ENCODE measurements around the gene SLC41A2. TPM values are rescaled to one million over a fixed set of nuclear protein-coding genes. Genes with fewer than 3 reads are reported as not detected.
"Not testable (repeated sequence)": the region's sequence is repeated elsewhere in the genome, so short reads cannot be mapped to it uniquely, and the experiment has no call there.

Gene SLC41A2
- total and polyA plus RNA-seq, 10 donors, result 1.1 to 21.1 (median 12.1) TPM

DNA sequence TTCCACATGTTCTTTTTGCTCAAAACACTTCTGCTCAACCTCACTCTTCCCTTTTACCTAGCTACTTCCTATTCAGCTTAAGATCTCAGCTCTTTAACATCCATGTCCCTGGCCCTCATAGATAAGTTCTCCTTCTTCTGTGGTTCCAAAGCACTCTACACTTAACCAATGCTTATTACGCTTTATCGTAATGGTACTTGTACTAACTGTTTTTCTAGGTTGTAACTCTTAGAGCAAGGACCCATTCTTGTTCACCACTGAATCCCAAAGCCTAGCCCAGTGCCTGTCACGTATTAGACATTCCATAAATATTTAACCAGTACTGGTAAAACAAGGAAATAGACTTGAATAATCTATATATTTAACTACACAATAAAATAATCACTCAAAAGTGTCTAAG lies 5.3 kb downstream of the SLC41A2 start:
- Histone ChIP-seq H3K9me3 (no peaks in the 10 kb centered on the region), H3K27me3 (replicated peaks in 1 of 7) (peaks cover 0 to 6% (median 0%) of the 10 kb centered on the region in 7 donors), H3K36me3 (no peaks in the 10 kb centered on the region), H3K27ac (no peak overlapping the region), H3K4me1 (peaks cover 0 to 15% (median 5%) of the 10 kb centered on the region in 6 donors), H3K4me3 (no peak overlapping the region)
- intact Hi-C loops (cut with DNase I; ENCODE audit: low total_unique reads), result no loop called here
- DNase-seq, result no peak
- 91 to 99% (median 95%) methylated on average over 3 of the region's 3 CpGs for WGBS, 5 donors
- TF ChIP-seq POLR2AphosphoS5 (IDR thresholded peaks at IDR 0.05) (no peak), POLR2A (IDR thresholded peaks at IDR 0.05) (no peak)
- TF ChIP-seq, protein P1, sequence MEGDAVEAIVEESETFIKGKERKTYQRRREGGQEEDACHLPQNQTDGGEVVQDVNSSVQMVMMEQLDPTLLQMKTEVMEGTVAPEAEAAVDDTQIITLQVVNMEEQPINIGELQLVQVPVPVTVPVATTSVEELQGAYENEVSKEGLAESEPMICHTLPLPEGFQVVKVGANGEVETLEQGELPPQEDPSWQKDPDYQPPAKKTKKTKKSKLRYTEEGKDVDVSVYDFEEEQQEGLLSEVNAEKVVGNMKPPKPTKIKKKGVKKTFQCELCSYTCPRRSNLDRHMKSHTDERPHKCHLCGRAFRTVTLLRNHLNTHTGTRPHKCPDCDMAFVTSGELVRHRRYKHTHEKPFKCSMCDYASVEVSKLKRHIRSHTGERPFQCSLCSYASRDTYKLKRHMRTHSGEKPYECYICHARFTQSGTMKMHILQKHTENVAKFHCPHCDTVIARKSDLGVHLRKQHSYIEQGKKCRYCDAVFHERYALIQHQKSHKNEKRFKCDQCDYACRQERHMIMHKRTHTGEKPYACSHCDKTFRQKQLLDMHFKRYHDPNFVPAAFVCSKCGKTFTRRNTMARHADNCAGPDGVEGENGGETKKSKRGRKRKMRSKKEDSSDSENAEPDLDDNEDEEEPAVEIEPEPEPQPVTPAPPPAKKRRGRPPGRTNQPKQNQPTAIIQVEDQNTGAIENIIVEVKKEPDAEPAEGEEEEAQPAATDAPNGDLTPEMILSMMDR (IDR thresholded peaks at IDR 0.05 in 8 of 11, conservative IDR thresholded peaks at IDR 0.05 in 3 of 11), result no peak

DNA sequence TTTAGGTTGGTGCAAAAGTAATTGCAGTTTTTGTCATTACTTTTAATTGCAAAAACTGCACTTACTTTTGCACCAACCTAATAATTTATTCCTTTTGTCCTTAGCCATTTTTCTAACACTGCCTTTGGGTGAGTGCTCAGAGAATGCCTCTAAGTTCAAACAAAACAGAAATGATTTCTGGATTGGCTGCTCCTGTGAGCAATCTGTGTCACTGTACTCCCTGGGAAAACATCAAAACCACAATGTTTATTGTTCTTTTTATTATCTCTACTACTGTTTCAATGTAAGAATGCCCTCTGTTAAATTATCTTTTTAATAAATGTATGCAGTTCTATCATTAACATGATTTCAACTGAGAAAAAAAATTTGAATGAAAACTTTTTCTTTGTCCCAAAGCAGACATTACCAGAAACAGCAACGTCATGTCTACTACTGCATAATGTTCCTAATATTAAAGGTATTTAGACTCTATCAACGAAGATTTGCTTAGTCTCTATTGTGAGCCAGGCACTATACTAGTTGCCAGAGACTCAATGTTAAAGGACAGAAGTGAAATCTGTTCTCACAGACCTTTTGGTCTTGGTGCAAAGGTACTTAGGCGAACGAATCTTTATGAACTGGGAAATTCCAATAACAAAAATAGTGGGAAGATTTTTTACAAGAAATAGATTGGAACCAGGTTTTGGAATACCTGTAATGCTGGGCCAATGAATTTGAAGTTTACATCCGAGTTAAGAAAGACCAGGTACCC lies 6.2 kb downstream of the SLC41A2 start:
- Histone ChIP-seq H3K36me3 (no peaks in the 10 kb centered on the region), H3K27me3 (replicated peaks in 1 of 7) (no peaks in the 10 kb centered on the region), H3K4me1 (peaks cover 0 to 6% (median 0%) of the 10 kb centered on the region in 6 donors), H3K27ac (no peak overlapping the region), H3K4me3 (no peak overlapping the region), H3K9me3 (no peaks in the 10 kb centered on the region)
- intact Hi-C loops (cut with DNase I; ENCODE audit: low total_unique reads), result no loop called here
- WGBS, 5 donors, result 82 to 92% (median 89%) methylated on average over 5 of the region's 5 CpGs
- TF ChIP-seq POLR2A (IDR thresholded peaks at IDR 0.05), result no peak
- TF ChIP-seq POLR2AphosphoS5 (IDR thresholded peaks at IDR 0.05), result no peak
- TF ChIP-seq, protein P1 (IDR thresholded peaks at IDR 0.05 in 8 of 11, conservative IDR thresholded peaks at IDR 0.05 in 3 of 11), result no peak
- no peak for DNase-seq

GRCh38 chr12:104948716-104949115 lies 9.4 kb downstream of the SLC41A2 start:
- H3K27me3 ChIP-seq (replicated peaks in 1 of 7); H3K36me3 ChIP-seq; DNase-seq; H3K27ac ChIP-seq; H3K4me3 ChIP-seq; intact Hi-C loops (cut with DNase I; ENCODE audit: low total_unique reads); H3K4me1 ChIP-seq; H3K9me3 ChIP-seq: not testable (repeated sequence)
- 93 to 98% (median 96%) methylated on average over 4 of the region's 4 CpGs for WGBS, 5 donors

GRCh38 chr12:104944252-104944651 lies 13.8 kb downstream of the SLC41A2 start:
- Histone ChIP-seq H3K27ac (no peak overlapping the region), H3K36me3 (no peaks in the 10 kb centered on the region), H3K4me3 (no peak overlapping the region), H3K4me1 (no peaks in the 10 kb centered on the region), H3K27me3 (replicated peaks in 1 of 7) (no peaks in the 10 kb centered on the region), H3K9me3 (peaks cover 0 to 14% (median 10%) of the 10 kb centered on the region in 8 donors)
- TF ChIP-seq POLR2AphosphoS5 (IDR thresholded peaks at IDR 0.05) (no peak), POLR2A (IDR thresholded peaks at IDR 0.05) (no peak)
- TF ChIP-seq, protein P1 (IDR thresholded peaks at IDR 0.05 in 8 of 11, conservative IDR thresholded peaks at IDR 0.05 in 3 of 11), result no peak
- WGBS, 5 donors, result 94 to 99% (median 97%) methylated on average over 3 of the region's 3 CpGs
- intact Hi-C loops (cut with DNase I; ENCODE audit: low total_unique reads), result no loop called here
- DNase-seq, result no peak

- H3K4me1 ChIP-seq; H3K27ac ChIP-seq; H3K27me3 ChIP-seq (replicated peaks in 1 of 7); intact Hi-C loops (cut with DNase I; ENCODE audit: low total_unique reads); H3K36me3 ChIP-seq; H3K4me3 ChIP-seq; DNase-seq: not testable (repeated sequence)
- WGBS, 5 donors, result 91 to 95% (median 93%) methylated on average over 8 of the region's 8 CpGs
- peaks cover 0 to 14% (median 10%) of the 10 kb centered on the region in 8 donors for H3K9me3 ChIP-seq
Observed at GRCh38 chr12:104943401-104943800, 14.7 kb downstream of the SLC41A2 start.

All from spleen (tissue), 11 donors.